Germinal center (tissue), 1 donor: ENCODE results near the gene DNAJC12.
"Not testable (repeated sequence)": the region's sequence is repeated elsewhere in the genome, so short reads cannot be mapped to it uniquely, and the experiment has no call there.

Experiments used
- DNase-seq: peaks from one replicate; pipeline ENCODE4 v3.0.0; 2012; ENCODE audit warnings: mixed read lengths, low spot score

The DNAJC12 gene

GRCh38 chr10:67790534-67791408 is 47.2 kb downstream of the DNAJC12 start:
- no peak for DNase-seq

DNA sequence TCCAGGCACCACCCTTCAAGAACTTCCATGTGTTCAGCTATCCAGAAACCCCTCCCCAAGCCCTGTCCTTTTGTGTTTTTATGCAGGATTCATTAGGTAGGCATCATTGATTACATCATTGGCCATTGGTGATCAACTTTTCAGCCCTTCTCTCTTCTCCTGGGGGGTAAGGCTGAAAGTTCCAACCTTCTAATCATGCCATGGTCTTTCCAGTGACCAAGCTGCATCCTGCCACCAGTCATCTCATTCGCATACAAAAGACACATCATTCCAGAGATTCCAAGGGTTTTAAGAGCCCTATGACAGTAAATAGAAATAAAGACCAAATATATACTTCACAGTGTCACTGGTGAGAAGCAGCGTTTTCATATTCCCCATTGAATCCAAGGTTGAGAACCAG is 48.2 kb downstream of the DNAJC12 start:
- no peak for DNase-seq

- DNase-seq = peak; percentile 75
Observed at GRCh38 chr10:67788028-67788886, 49.7 kb downstream of the DNAJC12 start.

GRCh38 chr10:67785098-67785497 is 52.9 kb downstream of the DNAJC12 start:
- DNase-seq = no peak

GRCh38 chr10:67784474-67784873 is 53.5 kb downstream of the DNAJC12 start:
- DNase-seq = no peak

DNA sequence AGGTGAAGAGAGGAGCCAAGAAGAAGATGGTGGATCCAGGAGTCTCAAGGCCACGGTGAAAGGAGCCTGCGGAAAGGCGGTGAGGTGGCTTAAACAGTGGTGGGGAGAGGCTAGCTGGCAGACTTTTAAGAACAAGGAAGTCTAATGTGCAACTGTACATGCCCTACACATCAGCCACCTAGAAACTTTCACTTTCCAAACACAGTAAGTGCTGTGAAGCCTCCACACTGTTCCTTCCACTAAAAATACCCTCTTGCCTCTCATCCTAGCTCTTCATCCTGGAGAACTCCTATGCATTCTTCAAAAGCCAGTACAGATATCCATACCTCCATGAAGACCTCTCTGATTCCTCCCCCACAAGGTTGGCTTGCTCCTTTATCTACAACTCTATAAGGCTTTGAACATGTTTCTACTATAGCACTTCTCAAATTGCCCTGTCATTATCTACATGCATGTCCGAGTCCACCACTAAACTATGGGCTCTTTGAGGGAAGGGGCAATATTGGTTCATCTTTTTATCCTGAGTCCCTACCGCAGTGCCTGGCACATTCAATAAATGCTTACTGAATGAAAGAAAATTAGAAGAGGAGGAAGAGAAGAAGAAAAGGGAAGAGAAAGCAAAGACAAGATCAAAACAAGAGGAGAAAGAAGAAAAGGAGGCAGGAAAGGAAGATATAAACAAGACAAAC is 54.2 kb downstream of the DNAJC12 start:
- peak; percentile 36 for DNase-seq

- DNase-seq = no peak
Observed at GRCh38 chr10:67782530-67782929, 55.5 kb downstream of the DNAJC12 start.

- no peak for DNase-seq
Observed at GRCh38 chr10:67780759-67781538, 57.0 kb downstream of the DNAJC12 start.

DNA sequence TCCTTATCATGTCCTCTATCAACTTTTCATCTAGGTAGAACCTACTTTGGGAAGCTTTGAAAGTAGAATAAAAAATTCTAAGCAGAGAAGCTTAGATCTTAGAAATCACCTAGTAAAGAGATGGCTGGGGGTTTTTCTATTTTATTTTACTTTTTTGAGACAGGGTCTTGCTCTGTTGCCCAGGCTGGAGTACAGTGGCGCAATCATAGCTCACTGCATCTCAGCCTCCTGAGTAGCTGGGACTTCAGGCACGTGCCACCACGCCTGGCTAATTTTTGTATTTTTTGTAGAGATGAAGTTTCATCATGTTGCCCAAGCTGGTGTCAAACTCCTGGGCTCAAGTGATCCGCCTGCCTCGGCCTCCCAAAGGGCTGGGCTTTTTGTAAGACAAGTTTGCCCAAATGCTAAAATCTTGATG is 57.8 kb downstream of the DNAJC12 start:
- DNase-seq = not testable (repeated sequence)

GRCh38 chr10:67779465-67780203 is 58.4 kb downstream of the DNAJC12 start:
- DNase-seq = peak; percentile 61

DNA sequence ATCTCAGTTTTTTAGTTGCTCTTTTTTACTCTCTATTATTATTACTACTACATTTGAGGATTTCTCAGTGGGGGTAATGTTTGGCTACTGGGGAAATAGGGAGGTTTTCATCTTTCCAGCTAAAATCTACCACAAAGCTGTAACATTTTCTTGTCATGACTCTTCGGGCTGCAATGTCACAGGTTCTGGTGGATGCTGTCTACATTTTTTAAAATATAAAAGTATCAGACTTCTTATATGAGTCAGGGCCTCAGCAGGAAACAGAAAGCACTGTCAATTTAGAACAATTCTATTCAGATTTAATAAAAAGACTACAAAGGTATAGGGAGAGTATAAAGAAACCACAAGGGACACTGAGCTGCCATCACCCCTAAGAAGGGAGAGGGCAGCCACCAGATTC is 61.6 kb downstream of the DNAJC12 start:
- DNase-seq = no peak

GRCh38 chr10:67775279-67775678 is 62.7 kb downstream of the DNAJC12 start:
- no peak for DNase-seq

- peak; percentile 57 for DNase-seq
Observed at GRCh38 chr10:67772894-67773511, 65.0 kb downstream of the DNAJC12 start.

GRCh38 chr10:67772151-67772550 is 65.8 kb downstream of the DNAJC12 start:
- DNase-seq = no peak

DNA sequence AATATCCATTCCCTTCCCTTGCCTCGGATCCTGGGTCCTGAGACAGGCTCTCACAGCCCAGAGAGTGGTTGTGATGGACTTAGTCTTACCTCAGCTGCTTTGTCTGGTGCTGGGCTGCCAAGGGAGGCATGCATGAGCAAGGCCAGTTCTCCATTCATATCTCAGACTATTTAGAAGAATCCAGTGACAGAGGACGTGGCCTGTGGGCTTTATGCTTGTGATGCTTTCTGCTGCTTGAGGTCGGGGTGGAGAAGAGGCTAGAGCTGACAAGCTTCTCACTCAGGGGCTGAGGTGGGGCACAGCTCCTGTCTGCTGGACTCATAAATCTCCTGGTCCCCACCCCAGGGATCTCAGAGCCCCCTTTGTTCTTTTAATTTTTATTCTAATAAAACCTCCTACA is 66.8 kb downstream of the DNAJC12 start:
- no peak for DNase-seq

DNA sequence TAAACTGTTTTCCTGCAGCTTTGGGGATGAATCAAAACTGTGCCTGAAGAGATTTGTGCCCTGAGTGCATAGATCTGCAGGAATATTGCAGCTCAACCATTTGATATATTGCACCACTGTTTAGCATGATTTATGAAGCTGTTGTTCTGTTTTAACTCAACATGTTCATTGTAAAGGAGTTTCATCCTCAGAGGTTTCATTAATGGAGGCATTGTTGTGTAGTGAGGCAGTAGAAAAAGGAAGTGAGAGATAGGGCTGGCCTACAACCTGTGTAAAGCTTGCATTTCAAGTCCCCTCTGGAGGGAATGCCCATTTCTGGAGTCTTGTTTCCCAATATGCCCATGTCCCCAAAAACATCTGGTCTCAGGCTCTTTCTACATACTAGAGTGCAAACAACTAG is 67.5 kb downstream of the DNAJC12 start:
- DNase-seq = peak; percentile 34

DNA sequence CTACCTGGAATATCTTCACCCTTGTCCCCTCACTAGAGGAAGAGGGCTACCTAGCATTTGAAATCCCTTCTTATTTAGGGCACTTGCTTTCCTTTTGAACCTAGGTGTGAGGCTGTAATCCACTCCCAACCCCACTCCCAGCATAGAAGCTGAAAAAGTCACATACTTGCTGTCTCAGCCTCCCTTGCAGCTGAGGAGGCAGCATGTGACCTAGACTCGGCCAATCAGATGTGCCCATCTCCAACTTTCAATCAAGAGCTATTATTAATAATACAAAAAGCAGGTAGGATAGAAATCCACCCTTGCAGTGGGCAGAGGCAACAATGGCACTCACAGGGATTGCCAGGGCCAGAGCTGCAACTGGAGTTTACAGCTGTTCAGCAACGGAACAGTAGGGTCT is 70.7 kb downstream of the DNAJC12 start:
- no peak for DNase-seq

DNA sequence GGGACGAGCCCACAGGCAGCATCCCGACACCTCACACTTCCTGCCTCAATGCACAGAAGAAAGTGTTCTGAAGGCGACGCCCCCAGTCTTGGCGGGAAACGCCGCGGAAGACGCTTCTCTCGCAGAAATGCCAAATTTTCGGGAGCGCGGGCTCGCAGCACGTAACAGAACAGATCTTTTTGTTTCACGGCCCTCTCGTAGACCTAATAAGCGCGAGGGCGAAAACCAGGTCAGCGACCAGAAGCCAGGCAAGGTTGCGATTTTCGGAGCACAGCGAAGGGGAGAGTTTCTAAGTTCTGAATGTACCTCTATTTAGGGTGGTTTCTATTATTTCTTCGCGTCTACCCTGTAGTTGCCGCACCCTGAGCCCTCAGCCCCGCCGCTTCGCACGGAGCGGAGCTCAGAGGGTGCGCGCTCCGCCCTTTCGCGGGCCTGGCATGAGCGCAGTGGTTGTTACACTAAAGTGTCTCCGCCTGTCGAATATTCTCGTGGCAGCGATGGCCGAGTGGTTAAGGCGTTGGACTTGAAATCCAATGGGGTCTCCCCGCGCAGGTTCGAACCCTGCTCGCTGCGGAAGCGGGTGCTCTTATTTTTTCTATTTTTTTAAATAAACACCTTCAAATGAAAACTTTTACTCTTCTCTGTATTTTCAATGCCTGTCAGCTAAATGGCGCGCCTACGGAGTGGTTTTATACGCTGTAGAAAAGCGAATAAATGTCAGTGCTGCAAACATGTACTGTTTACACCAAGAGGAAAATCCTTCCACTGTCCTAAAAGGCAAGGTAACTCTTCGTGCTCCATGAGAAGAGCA is 73.8 kb downstream of the DNAJC12 start:
- DNase-seq = peak; percentile 81

DNA sequence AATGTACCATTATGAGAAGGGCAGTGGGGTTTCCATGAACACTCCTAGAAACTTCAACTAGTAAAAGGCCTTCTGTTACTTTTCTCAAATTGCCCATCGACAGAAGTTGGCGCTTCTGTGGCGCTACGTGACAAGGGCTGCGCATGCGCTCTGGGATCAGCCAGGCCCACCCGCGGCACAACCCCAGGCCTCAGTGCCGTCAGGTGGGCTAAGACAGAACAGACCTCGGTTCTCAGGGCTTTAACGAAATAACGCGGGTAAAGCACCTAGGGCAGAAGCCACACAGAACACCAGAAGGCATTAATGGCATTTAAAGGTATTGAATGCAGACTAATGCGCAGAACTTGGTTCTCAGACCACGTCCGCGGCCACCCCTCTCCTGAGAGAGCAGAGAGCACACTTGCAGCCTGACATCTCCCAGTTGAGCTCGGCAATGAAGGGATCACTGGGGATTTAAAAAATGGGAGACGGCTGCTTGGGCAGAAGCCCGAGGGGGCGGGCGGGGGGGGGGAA is 74.4 kb downstream of the DNAJC12 start:
- DNase-seq = peak; percentile 85
